Head of caudate nucleus (tissue), 42 donors: ENCODE data around the gene MLIP.

Experiments used
- DNase-seq, 42 donors: peaks; one replicate each; pipeline versions ENCODE4 v3.0.0 to v3.0.0-alpha.2; 2020 to 2021; ENCODE audit warnings: mixed read lengths in 7 of 42
- intact Hi-C: fragments of 100-400 bp; cut with DNase I; formaldehyde crosslinking; loops from one replicate; pipeline ENCODE4 v1.15.0; 2022

The MLIP gene

DNA sequence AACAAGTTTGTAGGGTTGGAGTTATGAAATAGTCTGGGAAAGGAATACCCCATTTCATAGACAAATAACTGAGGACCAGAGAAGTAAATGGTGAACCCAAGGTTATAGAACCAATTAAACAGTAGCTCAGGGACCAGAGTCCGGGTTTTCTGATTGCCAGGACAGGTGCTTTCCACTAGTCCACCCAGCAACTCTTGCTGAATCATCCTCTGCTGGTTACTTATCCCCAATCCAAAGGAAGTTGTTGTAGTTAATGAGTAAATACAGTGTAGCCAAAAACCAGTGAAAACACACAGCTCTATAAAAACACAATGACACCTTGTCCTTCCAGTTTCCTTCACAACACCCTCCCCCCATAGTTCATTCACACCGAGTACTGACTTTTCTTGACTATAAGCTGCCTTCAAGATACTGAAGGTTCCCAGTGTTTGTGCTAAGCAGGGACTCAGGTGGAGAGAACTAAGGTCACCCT lies 196.2 kb downstream of the MLIP start:
- intact Hi-C loops, result no loop called here

DNA sequence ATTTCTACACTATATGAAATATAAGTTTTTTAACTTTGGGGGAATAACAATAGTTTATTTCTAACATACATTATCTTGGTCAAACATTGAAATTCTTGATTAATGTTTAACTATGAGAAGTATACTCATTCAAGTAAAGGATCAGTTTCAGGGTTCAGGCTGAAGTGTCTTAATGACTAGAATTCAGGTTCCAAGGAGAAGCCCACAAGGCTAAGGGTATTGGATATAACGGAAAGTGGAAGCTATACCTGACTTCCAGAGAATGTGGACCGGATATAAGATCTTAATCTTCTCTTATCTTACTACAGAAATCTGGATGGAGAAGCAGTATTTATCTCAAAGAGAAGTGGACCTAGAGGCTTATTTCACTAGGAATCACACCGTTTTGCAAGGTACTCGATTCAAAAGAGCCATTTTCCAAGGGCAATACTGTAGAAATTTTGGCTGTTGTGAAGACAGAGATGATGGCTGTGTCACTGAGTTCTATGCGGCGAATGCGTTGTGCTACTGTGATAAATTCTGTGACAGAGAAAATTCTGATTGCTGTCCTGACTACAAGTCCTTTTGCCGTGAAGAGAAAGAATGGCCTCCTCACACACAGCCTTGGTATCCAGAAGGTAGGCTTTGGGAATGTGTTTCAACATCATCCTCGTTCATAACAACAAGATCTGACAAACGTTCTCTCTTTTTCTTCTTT lies 197.2 kb downstream of the MLIP start, which contains the start of gene TINAG:
Gene TINAG (plus strand): TSS at position 153 of the 697 bp plus-strand sequence. CDS start 110 bp downstream, at position 263.
- no peak for DNase-seq

More for the DNA sequence above, 196.2 kb downstream of the MLIP start:
- no peak for DNase-seq

GRCh38 chr6:54308986-54309315 lies 197.7 kb downstream of the MLIP start:
- intact Hi-C loops, result no loop called here
- no peak for DNase-seq

More for the DNA sequence above, 197.2 kb downstream of the MLIP start, which contains the start of gene TINAG:
- intact Hi-C loops, result no loop called here

DNA sequence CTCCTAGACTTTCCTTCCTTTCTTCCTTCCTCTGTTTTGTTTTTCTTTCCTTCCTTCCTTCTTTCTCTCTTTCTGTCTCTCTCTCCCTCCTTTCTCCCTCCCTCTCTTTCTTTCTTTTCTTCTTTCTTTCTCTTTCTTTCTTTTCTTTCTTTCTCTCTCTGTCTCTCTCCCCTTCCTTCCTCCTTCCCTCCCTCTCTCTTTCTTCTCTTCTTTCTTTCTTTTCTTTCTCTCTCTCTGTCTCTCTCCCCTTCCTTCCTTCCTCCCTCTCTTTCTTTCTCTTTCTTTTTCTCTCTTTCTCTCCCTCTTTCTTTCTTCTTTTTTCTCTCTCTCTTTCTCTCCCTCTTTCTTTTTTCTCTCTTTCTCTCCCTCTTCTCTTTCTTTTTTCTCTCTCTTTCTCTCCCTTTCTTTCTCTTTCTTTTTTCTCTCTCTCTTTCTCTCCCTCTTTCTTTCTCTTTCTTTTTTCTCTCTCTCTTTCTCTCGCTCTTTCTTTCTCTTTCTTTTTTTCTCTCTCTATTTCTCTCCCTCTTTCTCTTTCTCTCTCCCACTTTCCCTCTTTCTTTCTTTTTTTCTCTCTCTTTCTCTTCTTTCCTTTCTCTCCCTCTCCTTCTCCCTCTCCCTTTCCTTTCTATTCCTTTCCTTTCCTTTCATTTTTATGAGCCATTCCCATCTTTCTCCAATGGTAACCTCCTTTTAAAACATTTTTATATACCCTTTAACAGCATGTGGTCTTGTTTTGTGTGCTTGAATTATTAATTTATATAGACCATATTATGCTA lies 199.3 kb downstream of the MLIP start:
- DNase-seq, result no peak
- intact Hi-C loops, result no loop called here

DNA sequence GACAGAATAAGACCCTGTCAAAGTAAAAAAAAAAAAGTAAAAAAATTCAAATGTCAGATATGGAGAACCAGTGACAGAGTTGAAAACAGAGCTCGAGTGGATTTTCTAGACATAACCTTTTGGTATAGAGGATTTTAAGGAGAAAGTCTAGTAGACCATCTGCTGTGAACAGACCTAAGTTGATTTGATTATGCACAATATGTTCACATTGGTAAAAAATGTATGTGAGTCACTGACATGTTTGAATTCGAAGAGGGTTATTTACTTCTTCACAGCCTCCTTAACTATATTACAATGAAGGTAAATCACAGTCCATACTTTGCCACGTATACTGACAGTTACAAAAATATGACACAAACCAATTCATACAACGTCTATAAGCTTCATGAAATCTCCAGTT lies 204.4 kb downstream of the MLIP start:
- intact Hi-C loops, result no loop called here
- DNase-seq, result no peak
